Activated naive CD4-positive, alpha-beta T cell treated with Interleukin-2 at 50 U/mL for 16 hours (primary cell): ENCODE data around the gene PARD3B.

Experiments
- DNase-seq: peaks from one replicate; pipeline ENCODE4 v3.0.0-alpha.2; 2020

Gene PARD3B

GRCh38 chr2:205590759-205591158 lies 1045.5 kb downstream of the PARD3B start:
- DNase-seq, result no peak

- DNase-seq, result no peak
Measured at GRCh38 chr2:205593891-205594290, 1048.6 kb downstream of the PARD3B start.

GRCh38 chr2:205596581-205596980 lies 1051.3 kb downstream of the PARD3B start:
- no peak for DNase-seq

GRCh38 chr2:205605638-205606304 lies 1060.5 kb downstream of the PARD3B start:
- DNase-seq, result no peak

- no peak for DNase-seq
Measured at GRCh38 chr2:205607146-205607545, 1061.9 kb downstream of the PARD3B start.

GRCh38 chr2:205609113-205609512 lies 1063.8 kb downstream of the PARD3B start:
- no peak for DNase-seq

- DNase-seq, result no peak
Measured at GRCh38 chr2:205610437-205610836, 1065.2 kb downstream of the PARD3B start.

GRCh38 chr2:205612636-205613035 lies 1067.4 kb downstream of the PARD3B start:
- DNase-seq, result peak; percentile 49

GRCh38 chr2:205613970-205614559 lies 1068.8 kb downstream of the PARD3B start:
- DNase-seq, result no peak

GRCh38 chr2:205614965-205615364 lies 1069.7 kb downstream of the PARD3B start:
- no peak for DNase-seq

- no peak for DNase-seq
Measured at GRCh38 chr2:205617905-205618304, 1072.6 kb downstream of the PARD3B start.

- DNase-seq, result no peak
Measured at GRCh38 chr2:205619600-205619999, 1074.3 kb downstream of the PARD3B start.

- DNase-seq, result no peak
Measured at GRCh38 chr2:205627085-205627484, 1081.8 kb downstream of the PARD3B start.

- DNase-seq, result no peak
Measured at GRCh38 chr2:205628422-205628821, 1083.1 kb downstream of the PARD3B start.

GRCh38 chr2:205629091-205629776 lies 1084.0 kb downstream of the PARD3B start:
- DNase-seq, result no peak

GRCh38 chr2:205633994-205634393 lies 1088.7 kb downstream of the PARD3B start:
- DNase-seq, result no peak

- DNase-seq, result no peak
Measured at GRCh38 chr2:205636549-205637319, 1091.5 kb downstream of the PARD3B start.

- DNase-seq, result no peak
Measured at GRCh38 chr2:205637320-205637602, 1092.0 kb downstream of the PARD3B start.

- no peak for DNase-seq
Measured at GRCh38 chr2:205637779-205638503, 1092.7 kb downstream of the PARD3B start.

- DNase-seq, result no peak
Measured at GRCh38 chr2:205640716-205641115, 1095.4 kb downstream of the PARD3B start.

GRCh38 chr2:205642599-205643356 lies 1097.5 kb downstream of the PARD3B start:
- DNase-seq, result no peak

GRCh38 chr2:205643391-205643885 lies 1098.2 kb downstream of the PARD3B start:
- no peak for DNase-seq
